OCI-LY1 (cell line): Measurements from ENCODE around the gene PVR.

Experiments
- H2AFZ ChIP-seq: fragments of 200-600 bp; sonication (generic), shearing (Covaris generic); 2 replicates; pipeline ENCODE4 v1.6.0; 2014; ENCODE audit warnings: antibody characterized with exemption, mild to moderate bottlenecking, low read length
- H3F3A ChIP-seq: fragments of 200-600 bp; sonication (generic), shearing (Covaris generic); 2 replicates; pipeline ENCODE4 v1.6.0; 2014; ENCODE audit warnings: mild to moderate bottlenecking, antibody characterized with exemption, low read length, moderate library complexity; ENCODE audit not compliant: insufficient read depth
- H3K27ac ChIP-seq: fragments of 200-600 bp; sonication (generic); 2 replicates; pipeline ENCODE4 v1.5.1; 2014; ENCODE audit warnings: low read length, mixed run types, mild to moderate bottlenecking, low read depth; ENCODE audit not compliant: poor library complexity, severe bottlenecking
- H3K27me3 ChIP-seq: fragments of 200-600 bp; sonication (generic); 2 replicates; pipeline ENCODE4 v1.6.0; 2014; ENCODE audit warnings: antibody characterized with exemption, mild to moderate bottlenecking, low read length, moderate library complexity; ENCODE audit not compliant: insufficient read depth
- H3K36me3 ChIP-seq: fragments of 200-600 bp; sonication (generic); 2 replicates; pipeline ENCODE4 v1.6.1; 2014; ENCODE audit warnings: mild to moderate bottlenecking, antibody characterized with exemption, low read length, moderate library complexity, mixed read lengths; ENCODE audit not compliant: insufficient read depth
- H3K4me1 ChIP-seq: fragments of 200-600 bp; sonication (generic); 2 replicates; pipeline ENCODE4 v1.5.1; 2014; ENCODE audit warnings: mild to moderate bottlenecking, low read length, moderate library complexity; ENCODE audit not compliant: insufficient read depth, severe bottlenecking
- H3K4me2 ChIP-seq: fragments of 200-600 bp; sonication (generic), shearing (Covaris generic); 2 replicates; pipeline ENCODE4 v1.6.1; 2014; ENCODE audit warnings: low read length
- H3K4me3 ChIP-seq: fragments of 200-600 bp; sonication (generic); 2 replicates; pipeline ENCODE4 v1.5.1; 2014; ENCODE audit warnings: low read length, low read depth, mild to moderate bottlenecking, mixed read lengths; ENCODE audit not compliant: poor library complexity, severe bottlenecking
- H3K79me2 ChIP-seq: fragments of 200-600 bp; shearing (Covaris generic); 2 replicates; pipeline ENCODE4 v1.6.1; 2016; ENCODE audit warnings: mixed run types, low read length, mixed read lengths; ENCODE audit not compliant: insufficient read depth
- H3K9ac ChIP-seq: fragments of 200-600 bp; sonication (generic), shearing (Covaris generic); 2 replicates; pipeline ENCODE4 v1.6.1; 2014; ENCODE audit warnings: mild to moderate bottlenecking, low read length, mixed read lengths
- H3K9me2 ChIP-seq: fragments of 200-600 bp; sonication (generic), shearing (Covaris generic); 2 replicates; pipeline ENCODE4 v1.6.1; 2014; ENCODE audit warnings: low read depth, mild to moderate bottlenecking, low read length, mixed read lengths
- H3K9me3 ChIP-seq: fragments of 200-600 bp; shearing (Covaris generic); 2 replicates; pipeline ENCODE4 v1.6.1; 2014; ENCODE audit warnings: low read length, mixed read lengths
- H4K20me1 ChIP-seq: fragments of 200-600 bp; sonication (generic), shearing (Covaris generic); 2 replicates; pipeline ENCODE4 v1.6.0; 2016; ENCODE audit warnings: mild to moderate bottlenecking, low read length; ENCODE audit not compliant: insufficient read depth
- CTCF ChIP-seq: fragments of 200-600 bp; sonication (generic), shearing (Covaris generic); IDR thresholded peaks from 2 replicates; pipeline ENCODE4 v1.5.1; 2017; ENCODE audit warnings: mild to moderate bottlenecking, antibody characterized with exemption, low read length, moderate library complexity, mixed read lengths
- EZH2 ChIP-seq: fragments of 200-600 bp; sonication (generic), shearing (Covaris generic); IDR thresholded peaks from 2 replicates; pipeline ENCODE4 v1.8.0; 2017; ENCODE audit warnings: borderline replicate concordance, mixed run types, mild to moderate bottlenecking, antibody characterized with exemption, low read length, moderate library complexity, mixed read lengths

Gene PVR

DNA sequence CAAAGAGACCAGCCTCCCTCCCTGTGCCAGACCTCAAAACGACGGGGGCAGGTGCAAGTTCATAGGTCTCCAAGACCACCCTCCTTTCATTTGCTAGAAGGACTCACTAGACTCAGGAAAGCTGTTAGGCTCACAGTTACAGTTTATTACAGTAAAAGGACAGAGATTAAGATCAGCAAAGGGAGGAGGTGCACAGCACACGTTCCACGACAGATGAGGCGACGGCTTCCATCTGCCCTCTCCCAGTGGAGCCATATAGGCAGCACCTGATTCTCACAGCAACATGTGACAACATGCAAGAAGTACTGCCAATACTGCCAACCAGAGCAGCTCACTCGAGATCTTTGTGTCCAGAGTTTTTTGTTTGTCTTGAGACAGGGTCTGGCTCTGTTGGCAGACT is 18.2 kb downstream of the PVR start:
- H3K9me2 ChIP-seq, result no peaks in the 10 kb centered on the region
- H3F3A ChIP-seq, result no peaks in the 10 kb centered on the region
- H4K20me1 ChIP-seq, result no peaks in the 10 kb centered on the region
- no peak for TF ChIP-seq CTCF
- no peak for TF ChIP-seq EZH2
- no peak overlapping the region for H3K27ac ChIP-seq
- H3K4me1 ChIP-seq, result no peaks in the 10 kb centered on the region
- H3K4me3 ChIP-seq, result no peak overlapping the region
- H3K79me2 ChIP-seq, result no peaks in the 10 kb centered on the region
- no peaks in the 10 kb centered on the region for H3K36me3 ChIP-seq
- H3K9me3 ChIP-seq, result no peaks in the 10 kb centered on the region
- peaks cover 5% of the 10 kb centered on the region; the same call in 1 of the 2 replicates for H3K27me3 ChIP-seq
- H3K4me2 ChIP-seq, result no peak overlapping the region
- no peak overlapping the region for H3K9ac ChIP-seq
- H2AFZ ChIP-seq, result no peak overlapping the region

DNA sequence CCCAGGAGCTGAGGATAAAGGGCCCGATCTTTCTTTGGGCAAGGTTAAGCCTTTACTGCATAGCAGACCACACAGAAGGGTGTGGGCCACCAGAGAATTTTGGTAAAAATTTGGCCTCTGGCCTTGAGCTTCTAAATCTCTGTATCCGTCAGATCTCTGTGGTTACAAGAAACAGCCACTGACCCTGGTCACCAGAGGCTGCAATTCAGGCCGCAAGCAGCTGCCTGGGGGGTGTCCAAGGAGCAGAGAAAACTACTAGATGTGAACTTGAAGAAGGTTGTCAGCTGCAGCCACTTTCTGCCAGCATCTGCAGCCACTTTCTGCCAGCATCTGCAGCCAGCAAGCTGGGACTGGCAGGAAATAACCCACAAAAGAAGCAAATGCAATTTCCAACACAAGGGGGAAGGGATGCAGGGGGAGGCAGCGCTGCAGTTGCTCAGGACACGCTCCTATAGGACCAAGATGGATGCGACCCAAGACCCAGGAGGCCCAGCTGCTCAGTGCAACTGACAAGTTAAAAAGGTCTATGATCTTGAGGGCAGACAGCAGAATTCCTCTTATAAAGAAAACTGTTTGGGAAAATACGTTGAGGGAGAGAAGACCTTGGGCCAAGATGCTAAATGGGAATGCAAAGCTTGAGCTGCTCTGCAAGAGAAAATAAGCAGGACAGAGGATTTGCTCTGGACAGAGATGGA is 19.1 kb downstream of the PVR start:
- Histone ChIP-seq H3K27me3 (peaks cover 2% of the 10 kb centered on the region; the same call in 1 of the 2 replicates), H3K9me2 (no peaks in the 10 kb centered on the region), H3K27ac (no peak overlapping the region), H2AFZ (no peak overlapping the region), H3K9me3 (no peaks in the 10 kb centered on the region), H3K4me3 (no peak overlapping the region), H3K36me3 (no peaks in the 10 kb centered on the region), H3K4me2 (no peak overlapping the region), H3K9ac (no peak overlapping the region), H3F3A (no peaks in the 10 kb centered on the region), H3K4me1 (no peaks in the 10 kb centered on the region), H3K79me2 (no peaks in the 10 kb centered on the region), H4K20me1 (no peaks in the 10 kb centered on the region)
- TF ChIP-seq EZH2 (no peak), CTCF (no peak)

GRCh38 chr19:44663996-44664395 is 20.3 kb downstream of the PVR start:
- TF ChIP-seq CTCF (no peak), EZH2 (no peak)
- H2AFZ ChIP-seq, result no peak overlapping the region
- H3K36me3 ChIP-seq, result no peaks in the 10 kb centered on the region
- no peak overlapping the region for H3K4me3 ChIP-seq
- no peak overlapping the region for H3K9ac ChIP-seq
- no peak overlapping the region for H3K27ac ChIP-seq
- H3K9me3 ChIP-seq, result no peaks in the 10 kb centered on the region
- no peaks in the 10 kb centered on the region for H3F3A ChIP-seq
- no peak overlapping the region for H3K4me2 ChIP-seq
- H3K27me3 ChIP-seq, result no peaks in the 10 kb centered on the region; the same call in 1 of the 2 replicates
- no peaks in the 10 kb centered on the region for H3K79me2 ChIP-seq
- no peaks in the 10 kb centered on the region for H4K20me1 ChIP-seq
- H3K4me1 ChIP-seq, result no peaks in the 10 kb centered on the region
- no peaks in the 10 kb centered on the region for H3K9me2 ChIP-seq
